NB4 (cell line): ENCODE data around the gene B3GLCT.

ENCODE experiments used
- CTCF ChIP-seq: IDR thresholded peaks from one replicate; pipeline ENCODE4 v1.5.1; 2012; ENCODE audit warnings: low read depth, low read length
- MAX ChIP-seq: IDR thresholded peaks from 2 replicates; pipeline ENCODE4 v1.6.1; 2011; ENCODE audit warnings: low read depth, low read length
- POLR2A ChIP-seq: IDR thresholded peaks from 2 replicates; pipeline ENCODE4 v1.6.1; 2011; ENCODE audit warnings: mild to moderate bottlenecking; ENCODE audit not compliant: insufficient read length; ENCODE audit errors: extremely low read depth

GRCh38 chr13:31175847-31176532 lies 23.8 kb upstream of the B3GLCT start:
- TF ChIP-seq POLR2A, result no peak
- TF ChIP-seq CTCF, result no peak
- no peak for TF ChIP-seq MAX
